VCaP (cell line): ENCODE data around the gene CREBL2.

Experiments used
- H3K27ac ChIP-seq: fragments of 450-650 bp; 2 replicates; pipeline ENCODE4 v1.5.1; 2017
- TF ChIP-seq, protein P1 (sequence below): fragments of 450-650 bp; conservative IDR thresholded peaks from 2 replicates; pipeline ENCODE4 v1.5.1; 2017; ENCODE audit warnings: mild to moderate bottlenecking, moderate library complexity

Gene CREBL2

GRCh38 chr12:12660201-12660600, 48.5 kb downstream of the CREBL2 start:
- no peak overlapping the region for H3K27ac ChIP-seq
- TF ChIP-seq, protein P1, sequence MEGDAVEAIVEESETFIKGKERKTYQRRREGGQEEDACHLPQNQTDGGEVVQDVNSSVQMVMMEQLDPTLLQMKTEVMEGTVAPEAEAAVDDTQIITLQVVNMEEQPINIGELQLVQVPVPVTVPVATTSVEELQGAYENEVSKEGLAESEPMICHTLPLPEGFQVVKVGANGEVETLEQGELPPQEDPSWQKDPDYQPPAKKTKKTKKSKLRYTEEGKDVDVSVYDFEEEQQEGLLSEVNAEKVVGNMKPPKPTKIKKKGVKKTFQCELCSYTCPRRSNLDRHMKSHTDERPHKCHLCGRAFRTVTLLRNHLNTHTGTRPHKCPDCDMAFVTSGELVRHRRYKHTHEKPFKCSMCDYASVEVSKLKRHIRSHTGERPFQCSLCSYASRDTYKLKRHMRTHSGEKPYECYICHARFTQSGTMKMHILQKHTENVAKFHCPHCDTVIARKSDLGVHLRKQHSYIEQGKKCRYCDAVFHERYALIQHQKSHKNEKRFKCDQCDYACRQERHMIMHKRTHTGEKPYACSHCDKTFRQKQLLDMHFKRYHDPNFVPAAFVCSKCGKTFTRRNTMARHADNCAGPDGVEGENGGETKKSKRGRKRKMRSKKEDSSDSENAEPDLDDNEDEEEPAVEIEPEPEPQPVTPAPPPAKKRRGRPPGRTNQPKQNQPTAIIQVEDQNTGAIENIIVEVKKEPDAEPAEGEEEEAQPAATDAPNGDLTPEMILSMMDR: no peak

GRCh38 chr12:12661086-12661856, 49.6 kb downstream of the CREBL2 start:
- TF ChIP-seq, protein P1: no peak
- H3K27ac ChIP-seq: no peak overlapping the region

DNA sequence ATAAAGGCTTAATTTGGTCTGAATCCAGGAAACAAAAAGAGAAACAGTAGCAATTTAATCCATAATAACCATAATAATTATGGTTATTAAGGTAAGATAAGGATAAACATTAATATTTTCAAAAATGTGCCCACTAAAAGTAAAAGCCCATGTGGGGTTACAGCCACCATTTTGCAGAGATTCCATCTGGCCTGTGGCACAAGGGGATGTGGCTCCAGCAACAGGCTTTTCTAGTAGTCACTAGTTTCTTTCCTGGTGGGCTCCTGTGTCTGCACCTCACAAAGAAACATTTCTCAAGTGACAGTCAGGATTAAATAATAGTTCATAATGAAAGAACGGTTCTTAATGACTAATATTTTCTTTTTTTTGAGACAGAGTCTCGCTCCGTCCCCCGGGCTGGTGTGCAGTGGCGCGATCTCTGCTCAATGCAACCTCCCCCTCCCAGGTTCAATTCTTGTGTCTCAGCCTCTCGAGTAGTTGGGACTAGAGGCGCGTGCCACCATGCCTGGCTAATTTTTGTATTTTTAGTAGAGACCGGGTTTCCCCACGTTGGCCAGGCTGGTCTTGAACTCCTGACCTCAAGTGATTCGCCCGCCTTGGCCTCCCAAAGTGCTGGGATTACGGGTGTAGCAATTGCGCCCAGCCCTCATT, 52.1 kb downstream of the CREBL2 start:
- H3K27ac ChIP-seq: no peak overlapping the region
- TF ChIP-seq, protein P1: no peak

GRCh38 chr12:12665194-12665593, 53.5 kb downstream of the CREBL2 start:
- H3K27ac ChIP-seq: no peak overlapping the region
- TF ChIP-seq, protein P1: no peak

- no peak overlapping the region for H3K27ac ChIP-seq
- TF ChIP-seq, protein P1: no peak
Observed at GRCh38 chr12:12668005-12668404, 56.3 kb downstream of the CREBL2 start.

DNA sequence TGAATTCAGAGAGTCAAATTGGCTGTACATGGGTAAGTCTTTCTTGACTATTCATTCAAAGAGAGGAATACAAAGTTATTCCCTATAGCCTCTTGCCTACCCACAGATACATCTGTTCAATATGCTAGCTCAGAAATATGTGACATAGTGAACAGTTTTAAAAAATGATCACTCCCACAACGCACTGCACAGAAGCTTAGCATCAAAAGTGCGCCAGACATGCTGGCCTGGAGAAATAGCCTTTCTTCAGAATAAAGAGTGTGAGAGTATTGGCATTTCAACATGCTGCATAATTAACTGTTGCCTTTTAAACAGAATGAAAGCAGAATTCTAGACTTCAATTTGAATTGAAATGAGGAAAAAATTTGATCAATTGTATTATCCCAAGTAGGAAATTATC, 57.3 kb downstream of the CREBL2 start:
- TF ChIP-seq, protein P1: no peak
- H3K27ac ChIP-seq: no peak overlapping the region

GRCh38 chr12:12671850-12672660, 60.4 kb downstream of the CREBL2 start:
- no peak overlapping the region for H3K27ac ChIP-seq
- TF ChIP-seq, protein P1: no peak
